GM12878 (cell line): ENCODE results near the gene HIC1. TPM values are rescaled to one million over a fixed set of nuclear protein-coding genes. Genes with fewer than 3 reads are reported as not detected.

Experiments used
- CEBPB ChIP-seq, 2 experiments: fragments of 150-350 bp in 1 of 2; IDR thresholded peaks; 2 replicates each; pipeline ENCODE4 v1.6.1; 2012 to 2014; ENCODE audit warnings: low read depth in 2 of 2, low read length in 2 of 2, borderline replicate concordance in 1 of 2, inconsistent platforms in 1 of 2
- CREB1 ChIP-seq: IDR thresholded peaks from 2 replicates; pipeline ENCODE4 v1.6.1; 2012; ENCODE audit warnings: low read depth, mild to moderate bottlenecking, inconsistent platforms
- CREM ChIP-seq: IDR thresholded peaks from 2 replicates; pipeline ENCODE4 v1.6.1; 2014; ENCODE audit warnings: antibody characterized with exemption, low read depth
- EED ChIP-seq: sonication (generic); IDR thresholded peaks from 2 replicates; pipeline ENCODE4 v1.6.1; 2016; ENCODE audit warnings: antibody characterized with exemption, low read depth
- FOXK2 ChIP-seq: fragments of 450-650 bp; IDR thresholded peaks from 2 replicates; pipeline ENCODE4 v1.6.1; 2017; ENCODE audit warnings: mild to moderate bottlenecking, moderate library complexity
- GATAD2B ChIP-seq: fragments of 450-650 bp; conservative IDR thresholded peaks from 2 replicates; pipeline ENCODE4 v1.6.1; 2017; ENCODE audit warnings: low read depth, mild to moderate bottlenecking, moderate library complexity
- MEF2B ChIP-seq: fragments of 450-650 bp; IDR thresholded peaks from 2 replicates; pipeline ENCODE4 v1.6.1; 2018; ENCODE audit warnings: mild to moderate bottlenecking, moderate library complexity; ENCODE audit not compliant: partially characterized antibody, poor library complexity, severe bottlenecking
- MTA3 ChIP-seq: IDR thresholded peaks from 2 replicates; pipeline ENCODE4 v1.6.1; 2012; ENCODE audit warnings: low read length, inconsistent platforms, borderline replicate concordance
- NFYA ChIP-seq: IDR thresholded peaks from 2 replicates; pipeline ENCODE4 v1.6.1; 2011; ENCODE audit warnings: low read depth, mild to moderate bottlenecking, low read length, improper control_type of control experiment, borderline replicate concordance
- PBX3 ChIP-seq: IDR thresholded peaks from 2 replicates; pipeline ENCODE4 v1.6.1; 2011; ENCODE audit warnings: mild to moderate bottlenecking, low read depth, low read length, moderate library complexity; ENCODE audit not compliant: insufficient replicate concordance
- RFX5 ChIP-seq: IDR thresholded peaks from 2 replicates; pipeline ENCODE4 v1.6.1; 2011; ENCODE audit warnings: low read depth, low read length, improper control_type of control experiment
- ZNF622 ChIP-seq: fragments of 450-650 bp; IDR thresholded peaks from 2 replicates; pipeline ENCODE4 v1.6.1; 2017; ENCODE audit warnings: mild to moderate bottlenecking, inconsistent platforms
- polyA plus RNA-seq, 11 experiments: library from polyadenylated mRNA; depleted of rRNA in 4 of 11; unstranded in 6 of 11; stranded (reverse) in 5 of 11; fragments of >200 nt; fragmentation: Nextera tagmentation in 4 of 11; fragmentation: Illumina TruSeq in 1 of 11; extraction: Ambion mirVana in 4 of 11; extraction: Trizol in 1 of 11; gene quantifications; 1 replicate in 1 of 11; 2 replicates in 10 of 11; pipeline versions ENCODE4 v1.2.1 to v1.2.3, GENCODE V29; 2011 to 2016; ENCODE audit warnings: inconsistent platforms in 2 of 11, missing spikeins in 2 of 11, low read depth in 1 of 11
- total RNA-seq, 4 experiments: library from RNA; depleted of rRNA in 3 of 4; stranded (reverse); fragments of >200 nt in 3 of 4; fragmentation: Illumina TruSeq in 1 of 4; extraction: Trizol in 1 of 4; gene quantifications; 2 replicates each; pipeline versions ENCODE4 v1.2.1 to v1.2.3, GENCODE V29; 2013 to 2021
- TF ChIP-seq, protein P1 (sequence below): fragments of 450-650 bp; formaldehyde crosslinking; IDR thresholded peaks from 2 replicates; pipeline ENCODE4 v1.4.0; 2022; ENCODE audit warnings: mild to moderate bottlenecking, moderate library complexity

HIC1 gene
- total and polyA plus RNA-seq, 10 of the 15 experiments (the other 5 are each of a cell fraction or from before 2014, with no cell fraction given), result 0.11 to 61.1 (median 4.9) TPM

GRCh38 chr17:2089021-2089422 lies 34.1 kb downstream of the HIC1 start (continued):
- TF ChIP-seq, protein P1, sequence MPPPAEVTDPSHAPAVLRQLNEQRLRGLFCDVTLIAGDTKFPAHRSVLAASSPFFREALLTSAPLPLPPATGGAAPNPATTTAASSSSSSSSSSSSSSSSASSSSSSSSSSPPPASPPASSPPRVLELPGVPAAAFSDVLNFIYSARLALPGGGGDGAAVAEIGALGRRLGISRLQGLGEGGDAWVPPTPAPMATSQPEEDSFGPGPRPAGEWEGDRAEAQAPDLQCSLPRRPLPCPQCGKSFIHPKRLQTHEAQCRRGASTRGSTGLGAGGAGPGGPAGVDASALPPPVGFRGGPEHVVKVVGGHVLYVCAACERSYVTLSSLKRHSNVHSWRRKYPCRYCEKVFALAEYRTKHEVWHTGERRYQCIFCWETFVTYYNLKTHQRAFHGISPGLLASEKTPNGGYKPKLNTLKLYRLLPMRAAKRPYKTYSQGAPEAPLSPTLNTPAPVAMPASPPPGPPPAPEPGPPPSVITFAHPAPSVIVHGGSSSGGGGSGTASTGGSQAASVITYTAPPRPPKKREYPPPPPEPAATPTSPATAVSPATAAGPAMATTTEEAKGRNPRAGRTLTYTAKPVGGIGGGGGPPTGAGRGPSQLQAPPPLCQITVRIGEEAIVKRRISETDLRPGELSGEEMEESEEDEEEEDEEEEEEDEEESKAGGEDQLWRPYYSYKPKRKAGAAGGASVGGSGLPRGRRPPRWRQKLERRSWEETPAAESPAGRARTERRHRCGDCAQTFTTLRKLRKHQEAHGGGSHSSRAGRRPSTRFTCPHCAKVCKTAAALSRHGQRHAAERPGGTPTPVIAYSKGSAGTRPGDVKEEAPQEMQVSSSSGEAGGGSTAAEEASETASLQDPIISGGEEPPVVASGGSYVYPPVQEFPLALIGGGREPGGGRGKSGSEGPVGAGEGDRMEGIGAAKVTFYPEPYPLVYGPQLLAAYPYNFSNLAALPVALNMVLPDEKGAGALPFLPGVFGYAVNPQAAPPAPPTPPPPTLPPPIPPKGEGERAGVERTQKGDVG, result peak; percentile 15; the same call in 1 of the 2 replicates
- TF ChIP-seq MTA3 (no peak), CREB1 (no peak), GATAD2B (peak; percentile 58; the same call in 1 of the 2 replicates), CEBPB (IDR thresholded peaks at IDR 0.05; ENCODE audit: borderline replicate concordance in 1 of 2, low read depth in 2 of 2, low read length in 2 of 2) (no peak), EED (no peak), MEF2B (no peak), NFYA (no peak), ZNF622 (no peak), PBX3 (no peak), CREM (0 out of 2 replicates have a peak, but pooled peaks have one; percentile 22), RFX5 (no peak), FOXK2 (no peak)
